Adipocyte (in vitro differentiated cells): ENCODE data around the gene LTO1.
A peak's percentile ranks its signal among the peaks of the same experiment; 100 is the strongest.
"Not testable (repeated sequence)": the region's sequence is repeated elsewhere in the genome, so short reads cannot be mapped to it uniquely, and the experiment has no call there.

ENCODE experiments used
- DNase-seq: peaks from one replicate; pipeline ENCODE4 v3.0.0-alpha.2; 2015; ENCODE audit warnings: low read depth
- H3K27me3 ChIP-seq: replicated peaks from 2 replicates; pipeline ENCODE4 v1.7.0; 2013; ENCODE audit warnings: mild to moderate bottlenecking, low read length, moderate library complexity; ENCODE audit not compliant: control insufficient read depth, insufficient read depth
- H3K36me3 ChIP-seq: 2 replicates; pipeline ENCODE4 v1.7.0; 2013; ENCODE audit warnings: low read length, mild to moderate bottlenecking, moderate library complexity; ENCODE audit not compliant: control insufficient read depth, insufficient read depth, severe bottlenecking
- H3K4me1 ChIP-seq: 2 replicates; pipeline ENCODE4 v1.7.0; 2013; ENCODE audit warnings: mild to moderate bottlenecking, low read length, moderate library complexity; ENCODE audit not compliant: control insufficient read depth, insufficient read depth
- H3K4me3 ChIP-seq: 2 replicates; pipeline ENCODE4 v1.7.0; 2013; ENCODE audit warnings: mild to moderate bottlenecking, low read length, moderate library complexity
- H3K9ac ChIP-seq: 2 replicates; pipeline ENCODE4 v1.7.0; 2013; ENCODE audit warnings: mild to moderate bottlenecking, low read length, moderate library complexity
- H3K9me3 ChIP-seq: 2 replicates; pipeline ENCODE4 v1.7.0; 2013; ENCODE audit warnings: mild to moderate bottlenecking, low read length, moderate library complexity; ENCODE audit not compliant: control insufficient read depth

Gene LTO1

DNA sequence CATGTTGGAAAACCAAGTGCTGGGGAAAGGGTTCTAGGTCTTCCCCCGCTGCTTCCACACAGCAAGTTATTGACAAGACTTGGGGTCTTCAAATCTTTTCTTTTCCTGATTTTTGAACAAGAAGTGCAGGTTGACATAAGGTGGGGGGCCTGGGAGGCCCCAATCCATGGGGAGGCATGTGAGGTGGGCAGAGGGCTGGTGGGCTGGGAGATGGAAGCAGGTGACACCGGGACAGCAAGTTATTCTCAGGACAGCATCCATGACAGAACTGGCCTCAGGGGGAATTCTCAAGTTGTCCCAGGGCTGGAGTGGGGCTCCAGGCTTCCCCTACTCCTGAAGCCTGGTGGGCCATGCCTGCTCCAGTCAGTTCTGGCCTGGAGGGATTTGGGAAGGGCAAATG is 23.2 kb upstream of the LTO1 start:
- H3K36me3 ChIP-seq, result no peaks in the 10 kb centered on the region
- H3K4me1 ChIP-seq, result peaks cover 2% of the 10 kb centered on the region
- no peak overlapping the region for H3K4me3 ChIP-seq
- H3K27me3 ChIP-seq, result peaks cover 67% of the 10 kb centered on the region
- no peak for DNase-seq
- no peak overlapping the region for H3K9ac ChIP-seq
- no peaks in the 10 kb centered on the region for H3K9me3 ChIP-seq

DNA sequence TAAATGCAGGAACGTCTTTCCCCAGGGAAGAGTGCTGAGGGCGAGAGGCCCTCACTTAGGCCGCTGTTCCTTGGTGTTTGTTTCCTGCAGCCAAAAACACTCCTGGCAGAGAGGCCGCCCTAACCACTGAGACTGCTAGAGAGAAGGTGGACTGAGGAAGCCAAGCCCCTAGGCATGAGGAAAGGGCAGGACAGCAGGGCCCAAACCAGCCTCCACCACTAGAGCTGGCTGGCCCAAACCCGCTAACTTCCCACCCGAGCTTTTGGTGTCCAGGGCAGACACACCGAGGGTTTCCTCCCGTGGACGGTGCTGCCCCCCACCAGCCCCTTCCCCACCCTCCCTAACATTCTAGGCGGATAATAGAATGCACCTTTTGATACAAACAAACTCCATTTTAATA is 22.7 kb upstream of the LTO1 start:
- H3K36me3 ChIP-seq, result no peaks in the 10 kb centered on the region
- peaks cover 2% of the 10 kb centered on the region for H3K4me1 ChIP-seq
- H3K9me3 ChIP-seq, result peaks cover 3% of the 10 kb centered on the region
- H3K27me3 ChIP-seq, result peaks cover 66% of the 10 kb centered on the region
- no peak for DNase-seq
- H3K9ac ChIP-seq, result no peak overlapping the region
- no peak overlapping the region for H3K4me3 ChIP-seq

DNA sequence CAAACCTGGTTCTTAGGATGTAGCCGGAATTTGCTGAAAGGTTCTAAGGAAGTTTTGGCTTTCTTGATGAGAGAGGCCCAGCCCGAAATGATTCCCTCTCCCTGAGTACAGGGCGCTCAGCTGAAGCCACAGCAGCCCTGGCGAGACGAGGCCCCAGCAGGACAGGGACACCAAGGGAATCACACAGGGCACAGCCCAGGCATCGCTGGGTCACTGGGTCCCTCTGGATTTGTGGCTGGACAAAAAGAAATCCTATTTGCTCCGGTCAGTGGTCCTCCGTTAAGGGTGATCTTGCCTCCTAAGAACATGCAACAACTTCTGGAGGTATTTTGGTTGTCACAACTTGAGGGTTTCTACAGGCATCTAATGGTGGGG is 22.3 kb upstream of the LTO1 start:
- Histone ChIP-seq H3K9ac (no peak overlapping the region), H3K27me3 (peaks cover 66% of the 10 kb centered on the region), H3K4me1 (peaks cover 2% of the 10 kb centered on the region)

GRCh38 chr11:69696749-69697468 is 21.8 kb upstream of the LTO1 start:
- Histone ChIP-seq H3K36me3 (no peaks in the 10 kb centered on the region), H3K9ac (no peak overlapping the region), H3K4me1 (peaks cover 2% of the 10 kb centered on the region), H3K4me3 (no peak overlapping the region), H3K27me3 (peaks cover 65% of the 10 kb centered on the region), H3K9me3 (peaks cover 12% of the 10 kb centered on the region)
- no peak for DNase-seq

More for the DNA sequence above, 22.3 kb upstream of the LTO1 start:
- no peak for DNase-seq
- H3K9me3 ChIP-seq, result peaks cover 7% of the 10 kb centered on the region
- H3K4me3 ChIP-seq, result no peak overlapping the region
- H3K36me3 ChIP-seq, result no peaks in the 10 kb centered on the region

- Histone ChIP-seq H3K9me3 (peaks cover 18% of the 10 kb centered on the region), H3K27me3 (peaks cover 57% of the 10 kb centered on the region)
- not testable (repeated sequence) for DNase-seq, H3K36me3 ChIP-seq, H3K9ac ChIP-seq, H3K4me3 ChIP-seq, H3K4me1 ChIP-seq
These were observed 20.8 kb upstream of the LTO1 start for GRCh38 chr11:69695995-69696394.

DNA sequence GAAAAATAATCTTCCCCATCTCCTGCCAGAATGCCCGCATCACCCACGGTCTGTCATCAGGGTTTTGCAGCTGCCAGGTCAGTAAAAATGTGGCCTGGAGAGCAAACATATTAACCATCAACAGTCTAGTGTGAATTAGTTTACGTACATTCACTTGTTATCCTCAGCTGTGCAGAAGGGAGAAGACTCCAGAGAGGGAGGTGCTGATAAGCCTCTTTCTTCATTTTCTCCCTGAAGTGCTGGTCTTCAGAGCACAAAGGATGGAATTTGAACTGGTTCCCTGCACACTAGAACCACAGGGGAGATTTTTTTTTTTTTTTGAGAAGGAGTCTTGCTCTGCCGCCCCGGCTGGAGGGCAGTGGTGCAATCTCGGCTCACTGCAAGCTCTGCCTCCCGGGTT is 20.4 kb upstream of the LTO1 start:
- no peak for DNase-seq

GRCh38 chr11:69694781-69695180 is 19.6 kb upstream of the LTO1 start:
- DNase-seq, result no peak
- Histone ChIP-seq H3K4me3 (no peak overlapping the region), H3K9ac (no peak overlapping the region), H3K27me3 (peaks cover 55% of the 10 kb centered on the region), H3K36me3 (no peaks in the 10 kb centered on the region), H3K4me1 (no peaks in the 10 kb centered on the region), H3K9me3 (peaks cover 18% of the 10 kb centered on the region)

More for the DNA sequence above, 20.4 kb upstream of the LTO1 start:
- H3K4me1 ChIP-seq, result no peaks in the 10 kb centered on the region
- H3K9me3 ChIP-seq, result peaks cover 18% of the 10 kb centered on the region
- no peak overlapping the region for H3K4me3 ChIP-seq
- no peaks in the 10 kb centered on the region for H3K36me3 ChIP-seq
- H3K27me3 ChIP-seq, result peaks cover 53% of the 10 kb centered on the region
- no peak overlapping the region for H3K9ac ChIP-seq

GRCh38 chr11:69692422-69692821 is 17.3 kb upstream of the LTO1 start:
- DNase-seq, result no peak
- H3K9me3 ChIP-seq, result peaks cover 18% of the 10 kb centered on the region
- H3K4me3 ChIP-seq, result no peak overlapping the region
- H3K9ac ChIP-seq, result no peak overlapping the region
- peaks cover 49% of the 10 kb centered on the region for H3K27me3 ChIP-seq
- no peaks in the 10 kb centered on the region for H3K36me3 ChIP-seq
- no peaks in the 10 kb centered on the region for H3K4me1 ChIP-seq

DNA sequence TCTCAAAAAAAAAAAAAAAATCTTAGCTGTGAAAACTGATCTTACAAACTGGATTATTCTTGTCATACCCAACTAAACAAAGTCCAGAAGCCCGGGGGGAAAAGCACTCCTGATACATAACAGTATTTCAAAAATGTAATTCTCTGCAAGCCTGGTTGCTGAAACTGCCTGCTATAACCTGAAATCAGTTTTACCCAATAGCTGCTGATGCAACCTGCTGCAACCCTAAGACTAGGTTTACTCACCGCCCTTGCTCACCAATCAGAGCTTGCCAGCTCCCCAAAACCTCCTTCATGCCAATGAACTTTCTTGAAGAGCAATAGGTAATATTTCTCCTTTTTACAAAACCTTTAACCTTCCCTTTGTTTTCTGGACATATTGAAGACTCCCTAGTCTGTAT is 16.3 kb upstream of the LTO1 start:
- peaks cover 43% of the 10 kb centered on the region for H3K27me3 ChIP-seq
- peaks cover 18% of the 10 kb centered on the region for H3K9me3 ChIP-seq
- H3K9ac ChIP-seq, result no peak overlapping the region
- H3K4me3 ChIP-seq, result no peak overlapping the region
- no peaks in the 10 kb centered on the region for H3K4me1 ChIP-seq
- no peaks in the 10 kb centered on the region for H3K36me3 ChIP-seq
- peak; percentile 31 for DNase-seq

- H3K9ac ChIP-seq, result no peak overlapping the region
- H3K4me1 ChIP-seq, result no peaks in the 10 kb centered on the region
- no peak for DNase-seq
- H3K36me3 ChIP-seq, result no peaks in the 10 kb centered on the region
- peaks cover 18% of the 10 kb centered on the region for H3K9me3 ChIP-seq
- peaks cover 34% of the 10 kb centered on the region for H3K27me3 ChIP-seq
- H3K4me3 ChIP-seq, result no peak overlapping the region
These were observed 14.5 kb upstream of the LTO1 start for GRCh38 chr11:69689484-69690319.

DNA sequence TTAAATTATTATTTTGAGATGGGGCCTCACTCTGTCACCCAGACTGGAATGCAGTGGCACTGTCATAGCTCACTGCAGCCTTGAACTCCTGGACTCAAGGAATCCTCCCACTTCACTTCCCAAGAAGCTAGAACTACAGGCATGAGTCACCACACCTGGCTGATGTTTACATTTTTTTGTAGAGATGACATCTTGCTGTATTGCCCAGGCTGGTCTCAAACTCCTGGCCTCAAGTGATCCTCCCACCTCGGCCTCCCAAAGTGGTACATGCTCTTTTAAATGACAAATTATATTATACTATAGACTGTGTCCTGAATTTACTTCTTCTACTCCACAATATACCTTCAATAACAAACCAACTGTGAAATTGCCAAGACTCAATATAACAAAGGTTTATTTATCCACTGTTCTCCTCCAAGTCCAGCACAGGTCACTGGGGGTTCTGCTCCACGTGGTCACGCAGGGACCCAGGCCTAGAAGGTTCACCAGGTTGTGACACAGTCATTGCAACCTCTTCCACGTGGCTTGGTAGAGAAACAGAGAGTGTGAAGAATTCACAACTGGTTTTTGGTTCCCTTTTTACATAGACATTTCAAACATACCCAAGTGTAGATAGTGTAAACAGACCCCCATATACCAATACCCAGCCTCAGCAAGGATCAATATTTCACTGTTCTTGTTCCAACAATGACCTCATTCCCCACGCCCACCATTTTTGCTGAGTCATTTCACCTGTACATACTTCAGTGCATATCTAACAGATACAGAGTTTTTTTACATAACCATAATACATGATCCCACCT is 13.0 kb upstream of the LTO1 start:
- not testable (repeated sequence) for H3K9ac ChIP-seq, H3K4me3 ChIP-seq, H3K36me3 ChIP-seq, H3K4me1 ChIP-seq, DNase-seq
- Histone ChIP-seq H3K9me3 (peaks cover 18% of the 10 kb centered on the region), H3K27me3 (peaks cover 23% of the 10 kb centered on the region)
